Colonic mucosa (tissue), 4 donors: ENCODE data around the gene FTO. TPM values are rescaled to one million over a fixed set of nuclear protein-coding genes. Genes with fewer than 3 reads are reported as not detected.

Experiments
- DNase-seq: peaks from one replicate; pipeline ENCODE4 v3.0.0-alpha.2; 2020
- H3K27ac ChIP-seq: fragments of 200-600 bp; one replicate; pipeline ENCODE4 v1.8.0; 2021
- H3K27me3 ChIP-seq: fragments of 200-600 bp; one replicate; pipeline ENCODE4 v1.8.0; 2021
- H3K36me3 ChIP-seq: fragments of 200-600 bp; one replicate; pipeline ENCODE4 v1.8.0; 2021
- H3K4me1 ChIP-seq: fragments of 200-600 bp; one replicate; pipeline ENCODE4 v1.8.0; 2021; ENCODE audit warnings: mild to moderate bottlenecking
- H3K4me3 ChIP-seq: fragments of 200-600 bp; one replicate; pipeline ENCODE4 v1.8.0; 2021
- H3K9ac ChIP-seq, 2 donors: one replicate each; pipeline ENCODE4 v1.7.0; 2013; ENCODE audit warnings: control low read depth in 2 of 2, low read depth in 2 of 2, low read length in 2 of 2
- H3K9me3 ChIP-seq: fragments of 200-600 bp; one replicate; pipeline ENCODE4 v1.8.0; 2021
- CTCF ChIP-seq: fragments of 200-600 bp; IDR thresholded peaks from one replicate; pipeline ENCODE4 v1.8.0; 2022; ENCODE audit warnings: antibody characterized with exemption, mild to moderate bottlenecking
- intact Hi-C: fragments of 100-400 bp; cut with DNase I; formaldehyde crosslinking; loops from one replicate; pipeline ENCODE4 v1.14.1; 2022
- total RNA-seq, 2 donors: library from RNA; stranded (reverse); fragmentation: NEBNext Ultra II Directional in 1 of 2; extraction: Animal tissue kit (Norgen Biotek cat#: 25700) in 1 of 2; gene quantifications; one replicate each; pipeline ENCODE4 v1.2.1, GENCODE V29; 2021
- donor health status: healthy.
- donor health status: DM: no; HTN: no; CAD: no.
- donor health status: DM: no; HTN: no; CAD: no.

The FTO gene
- total RNA-seq, 2 donors from 2014 or later, result 38.3 to 39.2 TPM

DNA sequence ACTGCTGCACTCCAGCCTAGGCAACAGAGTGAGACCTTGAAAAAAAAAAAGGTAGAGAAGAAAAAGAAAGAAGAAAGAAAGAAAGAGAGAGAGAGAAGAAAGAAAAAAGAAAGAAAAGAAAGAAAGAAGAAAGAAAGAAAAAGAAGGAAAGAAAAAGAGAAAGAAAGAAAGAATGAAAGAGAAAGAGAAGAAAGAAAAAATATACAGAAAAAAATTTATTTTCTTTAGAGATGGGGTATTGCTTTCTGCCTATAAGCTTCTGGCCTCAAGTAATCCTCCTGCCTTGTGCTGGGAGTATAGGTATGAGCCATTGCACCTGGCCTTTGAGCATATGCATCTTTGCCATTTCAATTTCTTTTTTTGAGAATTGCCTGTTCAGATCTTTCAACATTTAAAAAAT is 425.9 kb downstream of the FTO start:
- no peaks in the 10 kb centered on the region for H3K4me1 ChIP-seq
- no peak overlapping the region for H3K9ac ChIP-seq
- intact Hi-C loops, result no loop called here
- no peak overlapping the region for H3K27ac ChIP-seq
- no peaks in the 10 kb centered on the region for H3K27me3 ChIP-seq
- H3K4me3 ChIP-seq, result no peak overlapping the region
- TF ChIP-seq CTCF, result no peak
- H3K36me3 ChIP-seq, result no peaks in the 10 kb centered on the region
- no peak for DNase-seq
- no peaks in the 10 kb centered on the region for H3K9me3 ChIP-seq

- intact Hi-C loops, result no loop called here
- no peak for TF ChIP-seq CTCF
- H3K4me1 ChIP-seq, result no peaks in the 10 kb centered on the region
- H3K27me3 ChIP-seq, result no peaks in the 10 kb centered on the region
- no peak overlapping the region for H3K9ac ChIP-seq
- no peak overlapping the region for H3K27ac ChIP-seq
- no peak overlapping the region for H3K4me3 ChIP-seq
- no peaks in the 10 kb centered on the region for H3K9me3 ChIP-seq
- DNase-seq, result no peak
- H3K36me3 ChIP-seq, result no peaks in the 10 kb centered on the region
Measured at GRCh38 chr16:54135361-54136275, 431.7 kb downstream of the FTO start.

DNA sequence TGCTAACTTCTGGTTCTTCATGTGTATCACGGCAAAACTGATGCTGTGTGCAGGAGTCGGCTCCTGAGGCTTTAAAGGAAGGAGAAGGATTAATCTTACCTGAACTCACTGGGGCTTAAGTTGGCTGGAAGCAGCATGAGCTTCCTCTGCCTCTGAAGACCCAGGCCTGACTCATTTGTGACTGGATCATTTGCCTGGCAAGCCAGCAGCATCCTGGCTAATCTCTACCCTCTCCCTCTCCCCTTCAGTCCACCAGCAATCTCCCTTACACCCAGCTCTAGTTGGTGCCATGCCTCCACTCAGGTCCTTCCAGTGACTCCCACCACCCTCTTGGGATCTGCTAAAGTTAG is 432.3 kb downstream of the FTO start:
- Histone ChIP-seq H3K27ac (no peak overlapping the region), H3K36me3 (no peaks in the 10 kb centered on the region), H3K27me3 (no peaks in the 10 kb centered on the region), H3K4me3 (no peak overlapping the region), H3K4me1 (no peaks in the 10 kb centered on the region), H3K9me3 (no peaks in the 10 kb centered on the region), H3K9ac (no peak overlapping the region)
- intact Hi-C loops, result no loop called here
- no peak for TF ChIP-seq CTCF
- no peak for DNase-seq

DNA sequence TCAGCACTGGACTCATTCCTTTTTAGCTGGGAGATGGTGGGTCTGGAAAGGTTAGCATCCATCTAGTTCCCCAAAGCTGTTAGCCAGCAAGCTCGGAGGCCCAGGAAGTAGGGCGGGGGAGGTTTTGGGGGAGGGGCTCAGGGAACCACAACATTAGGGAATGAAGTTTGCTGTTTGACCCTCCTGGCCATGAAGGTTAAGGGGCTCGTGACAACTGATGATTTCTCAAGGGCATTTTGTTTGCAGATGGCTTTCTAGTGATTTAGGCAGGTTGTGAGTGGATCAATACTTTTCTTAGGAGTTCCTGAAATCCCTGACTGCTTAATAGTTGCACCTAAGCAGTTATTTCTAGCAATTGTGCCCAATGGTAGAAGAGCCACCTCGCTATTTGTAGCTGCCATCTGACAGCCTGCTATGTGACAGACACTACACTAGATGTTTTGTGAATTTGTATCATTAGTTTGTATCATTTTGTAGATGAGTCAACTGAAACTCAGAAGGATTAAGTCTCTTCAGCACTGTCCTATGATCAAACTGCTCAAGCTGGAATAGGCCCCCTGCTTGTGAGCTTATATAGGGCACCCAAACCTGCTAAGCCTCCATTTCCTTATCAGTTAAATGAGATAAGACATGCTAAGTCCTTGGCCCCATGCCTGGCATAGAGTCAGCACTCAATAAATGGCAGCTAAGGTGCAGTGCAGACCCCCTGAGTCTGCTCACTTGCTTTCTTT is 436.3 kb downstream of the FTO start:
- H3K9ac ChIP-seq, result no peak overlapping the region
- no peaks in the 10 kb centered on the region for H3K4me1 ChIP-seq
- intact Hi-C loops, result no loop called here
- no peak for TF ChIP-seq CTCF
- H3K36me3 ChIP-seq, result no peaks in the 10 kb centered on the region
- no peak overlapping the region for H3K27ac ChIP-seq
- H3K9me3 ChIP-seq, result no peaks in the 10 kb centered on the region
- no peak for DNase-seq
- no peaks in the 10 kb centered on the region for H3K27me3 ChIP-seq
- no peak overlapping the region for H3K4me3 ChIP-seq

DNA sequence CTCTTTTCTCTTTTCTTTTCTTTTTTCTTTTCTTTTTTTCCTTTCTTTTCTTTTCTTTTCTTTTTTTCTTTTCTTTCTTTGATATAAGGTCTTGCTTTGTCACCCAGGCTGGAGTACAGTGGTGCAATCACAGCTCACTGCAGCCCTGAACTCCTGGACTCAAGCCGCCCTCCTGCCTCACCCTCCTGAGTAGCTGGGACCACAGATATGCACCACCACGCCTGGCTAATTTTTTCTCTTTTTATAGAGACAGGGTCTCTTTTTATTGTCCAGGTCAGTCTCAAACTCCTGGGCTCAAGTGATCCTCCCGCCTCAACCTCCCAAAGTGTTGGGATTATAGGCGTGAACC is 436.8 kb downstream of the FTO start:
- no peak for DNase-seq
- Histone ChIP-seq H3K4me3 (no peak overlapping the region), H3K9me3 (no peaks in the 10 kb centered on the region), H3K4me1 (no peaks in the 10 kb centered on the region), H3K9ac (no peak overlapping the region), H3K36me3 (no peaks in the 10 kb centered on the region), H3K27ac (no peak overlapping the region), H3K27me3 (no peaks in the 10 kb centered on the region)
- TF ChIP-seq CTCF, result no peak
- intact Hi-C loops, result no loop called here
